ENCODE measurements around the gene BGN. TPM values are rescaled to one million over a fixed set of nuclear protein-coding genes. Genes with fewer than 3 reads are reported as not detected.

BGN gene
- total and polyA plus RNA-seq, 3 experiments from 2014 or later = not detected

DNA sequence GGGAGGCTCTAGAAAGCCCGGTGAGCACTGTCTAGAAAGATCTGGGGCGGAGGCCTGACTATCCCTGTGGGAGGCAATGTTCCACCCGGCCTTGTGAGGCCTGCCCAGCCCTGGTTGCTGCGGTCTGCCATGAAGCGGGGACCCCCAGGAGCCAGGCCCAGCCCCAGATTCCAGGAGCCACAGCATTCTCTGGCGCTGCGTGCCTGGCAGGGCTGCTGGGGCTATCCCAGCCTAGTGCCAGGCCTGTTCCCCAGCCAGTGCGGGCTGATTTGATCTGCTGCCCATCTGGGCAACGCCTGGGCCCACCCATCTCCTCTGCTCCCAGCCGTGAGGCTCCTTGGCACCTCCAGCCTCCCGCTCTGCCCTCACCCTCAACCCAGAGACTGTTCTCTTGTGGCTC, 42.3 kb downstream of the BGN start:
- no peak overlapping the region for H3K27ac ChIP-seq (ENCODE audit: low read depth, low read length)
- Mint-ChIP-seq H3K27me3 (peaks cover 0 to 8% of the 10 kb centered on the region in 2 donors), H3K4me1 (no peaks in the 10 kb centered on the region), H3K27ac (peak overlapping the region in 1 of 8 donors; percentile 69), H3K9me3 (no peaks in the 10 kb centered on the region), H3K4me3 (no peak overlapping the region), H3K36me3 (no peaks in the 10 kb centered on the region)
- H3K4me3 ChIP-seq (ENCODE audit: low read length) = no peak overlapping the region
- no peaks in the 10 kb centered on the region for H3K9me3 ChIP-seq (ENCODE audit: low read length)
- H3K4me1 ChIP-seq (ENCODE audit: insufficient read depth, low read length) = no peaks in the 10 kb centered on the region
- H3K36me3 ChIP-seq (ENCODE audit: insufficient read depth, low read length) = no peaks in the 10 kb centered on the region
- POLR2A ChIA-PET = no interaction called here
- H3K27me3 ChIP-seq (ENCODE audit: insufficient read depth, low read length, poor library complexity, severe bottlenecking) = no peaks in the 10 kb centered on the region
- no peak for DNase-seq
- CTCF ChIA-PET = interaction anchor here (1.3 to 5.4 kb wide), 2 partner anchors 30 to 131 kb away, joined by 3 to 59 read pairs; no protein-coding TSS in a partner anchor

DNA sequence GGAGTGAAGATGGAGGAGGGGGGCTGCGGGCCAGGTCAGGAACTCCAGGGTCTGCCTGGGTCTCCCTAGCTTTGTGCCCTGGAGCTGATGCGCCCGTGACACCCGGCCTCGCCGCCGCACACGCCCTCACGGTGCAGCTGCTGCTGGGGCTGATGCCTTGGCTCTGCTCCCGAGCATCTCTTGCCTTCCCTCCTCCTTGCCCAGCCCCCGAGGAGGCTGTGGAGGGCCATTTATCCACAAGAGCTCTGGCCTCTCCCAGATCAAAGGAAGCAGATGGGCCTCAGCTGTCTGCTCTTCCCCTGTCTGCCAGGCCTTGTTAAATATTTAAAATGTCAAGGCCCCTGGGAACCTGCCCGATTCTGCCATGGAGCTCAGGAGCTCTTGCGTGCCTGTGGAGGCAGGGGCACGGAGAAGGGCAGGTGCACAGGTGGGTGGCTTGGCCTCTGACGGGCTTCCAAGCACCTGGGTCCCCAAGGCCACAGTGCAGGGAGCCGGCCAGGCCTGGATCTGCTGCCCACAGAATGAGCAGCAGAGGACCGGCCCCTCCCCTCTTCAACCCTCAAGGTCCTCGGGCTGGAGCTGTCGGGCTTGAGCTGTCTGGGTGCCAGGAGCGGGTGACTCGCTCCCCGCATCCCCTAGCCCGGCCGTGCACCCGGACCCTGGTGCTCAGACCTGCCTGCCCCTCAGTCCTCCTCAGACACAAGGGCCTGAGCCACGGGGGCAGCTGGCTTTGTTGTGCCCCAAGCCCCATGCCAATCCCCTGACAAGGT, 42.9 kb downstream of the BGN start:
- H3K4me3 Mint-ChIP-seq = no peak overlapping the region
- peak overlapping the region in 1 of 8 donors; percentile 15 for H3K27ac Mint-ChIP-seq
- H3K4me1 Mint-ChIP-seq = no peaks in the 10 kb centered on the region
- Histone ChIP-seq H3K27me3 (ENCODE audit: insufficient read depth, low read length, poor library complexity, severe bottlenecking) (no peaks in the 10 kb centered on the region), H3K27ac (ENCODE audit: low read depth, low read length) (no peak overlapping the region), H3K9me3 (ENCODE audit: low read length) (no peaks in the 10 kb centered on the region), H3K4me3 (ENCODE audit: low read length) (no peak overlapping the region), H3K36me3 (ENCODE audit: insufficient read depth, low read length) (no peaks in the 10 kb centered on the region), H3K4me1 (ENCODE audit: insufficient read depth, low read length) (no peaks in the 10 kb centered on the region)
- ChIA-PET CTCF (interaction anchor here (0.8 to 5.4 kb wide), 7 partner anchors 9 to 131 kb away, joined by 3 to 59 read pairs (median 4); no protein-coding TSS in a partner anchor), POLR2A (no interaction called here)
- H3K27me3 Mint-ChIP-seq = peaks cover 0 to 8% of the 10 kb centered on the region in 2 donors
- H3K36me3 Mint-ChIP-seq = no peaks in the 10 kb centered on the region
- no peak for DNase-seq
- H3K9me3 Mint-ChIP-seq = no peaks in the 10 kb centered on the region

DNA sequence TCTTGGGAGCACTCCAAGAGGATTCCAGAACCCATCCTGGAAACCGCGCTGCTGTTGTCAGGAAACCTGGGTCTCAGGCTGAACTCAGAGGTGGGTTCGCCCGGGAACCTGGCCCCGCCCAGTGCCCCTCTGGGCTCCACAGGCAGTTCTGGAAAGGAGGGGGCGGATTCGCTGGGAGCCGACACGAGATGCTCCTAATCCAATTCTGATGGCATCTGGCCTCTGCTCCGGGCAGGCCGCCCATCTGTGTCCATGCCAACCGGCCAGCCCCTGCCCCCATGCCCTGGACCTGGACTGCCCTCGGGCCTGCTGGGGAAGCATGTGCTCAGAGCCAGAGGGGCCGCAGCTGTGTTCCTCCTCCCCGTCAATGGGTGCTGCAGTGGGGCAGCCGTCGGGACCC, 43.6 kb downstream of the BGN start:
- no peaks in the 10 kb centered on the region for H3K9me3 ChIP-seq (ENCODE audit: low read length)
- Mint-ChIP-seq H3K27me3 (peaks cover 0 to 8% of the 10 kb centered on the region in 2 donors), H3K36me3 (no peaks in the 10 kb centered on the region), H3K4me3 (no peak overlapping the region), H3K4me1 (no peaks in the 10 kb centered on the region), H3K9me3 (no peaks in the 10 kb centered on the region), H3K27ac (no peak overlapping the region)
- no peaks in the 10 kb centered on the region for H3K4me1 ChIP-seq (ENCODE audit: insufficient read depth, low read length)
- ChIA-PET CTCF (interaction anchor here (0.7 to 5.4 kb wide), 9 partner anchors 11 to 130 kb away, joined by 3 to 59 read pairs (median 4); no protein-coding TSS in a partner anchor), POLR2A (no interaction called here)
- H3K27me3 ChIP-seq (ENCODE audit: insufficient read depth, low read length, poor library complexity, severe bottlenecking) = no peaks in the 10 kb centered on the region
- DNase-seq = no peak
- H3K36me3 ChIP-seq (ENCODE audit: insufficient read depth, low read length) = no peaks in the 10 kb centered on the region
- H3K4me3 ChIP-seq (ENCODE audit: low read length) = no peak overlapping the region
- H3K27ac ChIP-seq (ENCODE audit: low read depth, low read length) = no peak overlapping the region

DNA sequence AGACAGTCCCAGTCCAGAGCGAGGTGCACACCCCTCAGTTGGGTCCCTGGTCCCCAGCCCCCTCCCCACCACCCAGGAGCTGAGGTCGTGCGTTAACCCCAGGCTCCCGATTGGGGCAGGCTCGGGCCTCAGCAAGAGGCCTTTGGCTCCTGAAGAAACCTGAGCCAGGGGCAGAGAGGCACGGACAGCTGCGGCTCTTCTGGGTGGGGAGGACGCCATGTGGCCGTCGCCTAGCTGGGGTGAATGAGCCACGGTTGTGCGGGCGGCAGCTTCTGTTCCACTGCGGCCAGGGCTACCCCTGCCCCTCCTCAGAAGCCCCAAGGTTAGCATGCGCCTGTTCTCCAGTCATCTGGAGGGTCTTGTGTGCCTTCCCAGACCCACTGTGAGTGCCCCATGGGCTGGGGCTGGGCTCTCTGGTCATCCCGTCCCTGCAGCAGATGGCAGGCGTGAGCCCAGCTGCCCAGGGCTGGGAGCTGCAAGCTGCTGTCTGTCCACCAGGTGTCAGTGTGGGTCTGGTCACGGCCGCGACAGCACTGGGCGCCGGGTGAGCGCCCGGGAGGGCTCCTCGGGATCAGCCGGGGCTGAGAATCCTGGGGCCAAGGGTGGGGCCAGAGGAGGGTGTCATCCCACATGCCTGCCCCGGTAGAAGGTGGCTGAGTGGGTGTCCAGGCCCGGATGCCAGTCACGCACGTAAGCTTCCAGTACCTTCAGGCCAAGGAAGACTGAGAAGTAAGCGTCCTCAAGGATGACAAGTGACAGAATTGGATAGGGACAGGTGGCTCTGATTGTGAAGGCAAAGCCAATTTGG, 44.6 kb downstream of the BGN start:
- no peak overlapping the region for H3K27ac Mint-ChIP-seq
- no peaks in the 10 kb centered on the region for H3K36me3 ChIP-seq (ENCODE audit: insufficient read depth, low read length)
- CTCF ChIA-PET = interaction anchor here (0.7 to 5.4 kb wide), 19 partner anchors 9 to 598 kb away, joined by 3 to 59 read pairs (median 3); partner anchors contain the start of genes HAUS7 and PNCK
- H3K36me3 Mint-ChIP-seq = no peaks in the 10 kb centered on the region
- no peak overlapping the region for H3K4me3 ChIP-seq (ENCODE audit: low read length)
- H3K9me3 ChIP-seq (ENCODE audit: low read length) = no peaks in the 10 kb centered on the region
- H3K27ac ChIP-seq (ENCODE audit: low read depth, low read length) = no peak overlapping the region
- no peak overlapping the region for H3K4me3 Mint-ChIP-seq
- DNase-seq = peak; percentile 31 to 60 (median 41)
- no peaks in the 10 kb centered on the region for H3K4me1 Mint-ChIP-seq
- H3K27me3 ChIP-seq (ENCODE audit: insufficient read depth, low read length, poor library complexity, severe bottlenecking) = no peaks in the 10 kb centered on the region
- no peaks in the 10 kb centered on the region for H3K4me1 ChIP-seq (ENCODE audit: insufficient read depth, low read length)
- H3K27me3 Mint-ChIP-seq = peaks cover 0 to 12% of the 10 kb centered on the region in 2 donors
- POLR2A ChIA-PET = no interaction called here
- H3K9me3 Mint-ChIP-seq = no peaks in the 10 kb centered on the region

DNA sequence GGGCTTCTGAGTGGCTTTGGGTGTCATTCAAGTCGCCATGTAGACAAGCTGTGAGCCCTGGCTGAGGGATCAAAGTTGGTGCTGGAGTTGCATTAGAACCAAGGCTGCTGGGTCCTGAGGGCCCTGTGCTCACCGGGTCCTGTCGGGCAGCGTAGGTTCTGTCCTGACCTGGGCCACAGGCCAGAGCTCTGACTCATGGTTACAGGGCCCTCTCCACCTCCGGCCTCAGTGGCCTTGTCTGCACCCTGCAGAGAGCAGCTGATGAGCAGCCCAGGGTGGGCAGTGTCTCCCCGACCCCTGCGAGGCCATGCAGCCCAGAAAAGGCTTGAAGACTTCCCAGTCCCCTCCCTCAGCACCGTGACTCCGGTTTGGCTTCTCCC, 45.2 kb downstream of the BGN start:
- Mint-ChIP-seq H3K4me3 (no peak overlapping the region), H3K36me3 (no peaks in the 10 kb centered on the region), H3K27ac (no peak overlapping the region), H3K9me3 (no peaks in the 10 kb centered on the region), H3K27me3 (peaks cover 0 to 12% of the 10 kb centered on the region in 2 donors), H3K4me1 (no peaks in the 10 kb centered on the region)
- Histone ChIP-seq H3K4me3 (ENCODE audit: low read length) (no peak overlapping the region), H3K27me3 (ENCODE audit: insufficient read depth, low read length, poor library complexity, severe bottlenecking) (no peaks in the 10 kb centered on the region), H3K4me1 (ENCODE audit: insufficient read depth, low read length) (no peaks in the 10 kb centered on the region), H3K9me3 (ENCODE audit: low read length) (no peaks in the 10 kb centered on the region), H3K27ac (ENCODE audit: low read depth, low read length) (no peak overlapping the region), H3K36me3 (ENCODE audit: insufficient read depth, low read length) (no peaks in the 10 kb centered on the region)
- DNase-seq = no peak
- ChIA-PET CTCF (interaction anchor here (0.8 to 5.4 kb wide), 12 partner anchors 8 to 598 kb away, joined by 3 to 59 read pairs (median 4); partner anchors contain the start of gene HAUS7), POLR2A (no interaction called here)

DNA sequence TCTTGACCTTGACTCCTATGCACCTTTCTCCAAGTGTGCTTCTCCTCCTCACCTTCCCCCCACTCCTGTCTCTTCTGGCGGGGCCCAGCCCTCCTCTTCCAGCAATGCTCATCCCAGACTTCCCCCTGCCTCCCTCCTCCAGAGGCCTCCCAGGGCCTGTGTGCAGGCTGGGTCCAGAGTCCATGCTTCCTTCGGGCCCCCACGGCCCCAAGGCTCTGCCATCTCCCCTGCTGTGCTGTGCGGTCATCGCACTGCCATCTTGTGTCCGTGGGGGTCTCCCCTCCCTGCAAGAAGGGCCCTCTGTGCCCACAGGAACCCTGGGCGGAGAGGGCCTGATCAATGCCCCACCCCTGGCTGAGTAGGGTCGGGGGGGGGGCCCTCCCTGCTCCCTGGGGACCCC, 49.9 kb downstream of the BGN start:
- Histone ChIP-seq H3K4me1 (ENCODE audit: insufficient read depth, low read length) (no peaks in the 10 kb centered on the region), H3K27ac (ENCODE audit: low read depth, low read length) (no peak overlapping the region), H3K27me3 (ENCODE audit: insufficient read depth, low read length, poor library complexity, severe bottlenecking) (no peaks in the 10 kb centered on the region), H3K4me3 (ENCODE audit: low read length) (no peak overlapping the region), H3K9me3 (ENCODE audit: low read length) (no peaks in the 10 kb centered on the region), H3K36me3 (ENCODE audit: insufficient read depth, low read length) (no peaks in the 10 kb centered on the region)
- Mint-ChIP-seq H3K27me3 (peaks cover 4 to 7% of the 10 kb centered on the region in 2 donors), H3K9me3 (no peaks in the 10 kb centered on the region), H3K4me1 (no peaks in the 10 kb centered on the region), H3K36me3 (no peaks in the 10 kb centered on the region), H3K4me3 (no peak overlapping the region), H3K27ac (no peak overlapping the region)
- CTCF ChIA-PET = no interaction called here
- DNase-seq = no peak
- POLR2A ChIA-PET = no interaction called here

DNA sequence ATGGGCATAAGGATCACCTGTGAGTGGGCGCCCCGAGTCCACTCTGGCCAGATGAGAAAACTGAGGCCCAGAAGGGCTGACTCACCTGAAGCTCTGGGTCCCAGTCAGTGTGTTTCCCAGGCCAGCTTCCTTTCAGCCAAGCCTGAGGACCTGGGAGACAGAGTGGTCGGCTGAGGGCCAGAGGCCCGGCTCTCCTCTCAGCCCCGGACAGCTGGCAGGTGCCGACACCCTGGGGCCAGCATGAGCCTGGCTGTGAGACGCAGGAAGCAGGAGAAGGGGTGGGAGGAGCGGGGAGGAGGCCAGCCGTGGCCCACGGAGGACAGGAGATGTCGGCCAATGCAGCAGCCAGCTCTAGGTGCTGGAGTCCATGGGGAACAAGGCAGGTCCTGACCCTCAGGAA, 51.6 kb downstream of the BGN start:
- Histone ChIP-seq H3K4me1 (ENCODE audit: insufficient read depth, low read length) (no peaks in the 10 kb centered on the region), H3K9me3 (ENCODE audit: low read length) (no peaks in the 10 kb centered on the region), H3K27ac (ENCODE audit: low read depth, low read length) (no peak overlapping the region), H3K27me3 (ENCODE audit: insufficient read depth, low read length, poor library complexity, severe bottlenecking) (no peaks in the 10 kb centered on the region), H3K4me3 (ENCODE audit: low read length) (no peak overlapping the region), H3K36me3 (ENCODE audit: insufficient read depth, low read length) (no peaks in the 10 kb centered on the region)
- Mint-ChIP-seq H3K4me3 (no peak overlapping the region), H3K4me1 (no peaks in the 10 kb centered on the region), H3K9me3 (no peaks in the 10 kb centered on the region), H3K36me3 (no peaks in the 10 kb centered on the region), H3K27me3 (peaks cover 4% of the 10 kb centered on the region in 2 donors), H3K27ac (peak overlapping the region in 1 of 8 donors; percentile 54)
- ChIA-PET POLR2A (no interaction called here), CTCF (interaction anchor here (1.5 kb wide), 1 partner anchor 9 kb away, joined by 4 read pairs; no protein-coding TSS in a partner anchor)
- DNase-seq = no peak

DNA sequence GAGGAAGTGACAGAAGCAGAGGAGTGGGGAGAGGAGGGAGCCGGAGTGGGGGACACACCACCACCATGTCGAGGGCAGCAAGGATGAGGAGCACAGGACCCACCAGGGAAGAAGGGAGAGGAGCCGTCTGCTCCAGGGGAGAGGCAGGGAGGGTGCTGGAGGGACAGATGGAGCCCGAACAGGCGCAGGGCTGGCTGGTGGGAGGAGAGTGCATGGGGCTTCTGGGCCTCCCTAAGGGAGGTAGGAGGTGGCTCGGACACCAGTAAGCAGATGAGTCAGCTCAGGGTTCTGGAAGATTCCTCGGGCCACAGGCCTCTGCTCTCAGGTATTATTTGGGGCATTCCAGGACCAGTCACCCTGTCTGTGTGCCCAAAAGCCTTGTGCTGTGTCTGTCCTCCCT, 52.4 kb downstream of the BGN start:
- Histone ChIP-seq H3K36me3 (ENCODE audit: insufficient read depth, low read length) (no peaks in the 10 kb centered on the region), H3K27ac (ENCODE audit: low read depth, low read length) (no peak overlapping the region), H3K4me3 (ENCODE audit: low read length) (no peak overlapping the region), H3K4me1 (ENCODE audit: insufficient read depth, low read length) (no peaks in the 10 kb centered on the region), H3K27me3 (ENCODE audit: insufficient read depth, low read length, poor library complexity, severe bottlenecking) (no peaks in the 10 kb centered on the region), H3K9me3 (ENCODE audit: low read length) (no peaks in the 10 kb centered on the region)
- no peaks in the 10 kb centered on the region for H3K36me3 Mint-ChIP-seq
- H3K4me1 Mint-ChIP-seq = no peaks in the 10 kb centered on the region
- no peak for DNase-seq
- ChIA-PET POLR2A (no interaction called here), CTCF (interaction anchor here (1.5 kb wide), 1 partner anchor 9 kb away, joined by 4 read pairs; no protein-coding TSS in a partner anchor)
- H3K4me3 Mint-ChIP-seq = no peak overlapping the region
- H3K9me3 Mint-ChIP-seq = no peaks in the 10 kb centered on the region
- peaks cover 4% of the 10 kb centered on the region in 2 donors for H3K27me3 Mint-ChIP-seq
- no peak overlapping the region for H3K27ac Mint-ChIP-seq
